MCF 10A (cell line): Measurements from ENCODE around the gene C1orf174. TPM values are rescaled to one million over a fixed set of nuclear protein-coding genes. Genes with fewer than 3 reads are reported as not detected.
A peak's percentile ranks its signal among the peaks of the same experiment; 100 is the strongest.

Source experiments
- BruUV-seq: library from RNA; stranded (reverse); fragments of 400-500 nt; replicated peaks from 2 replicates; lab custom pipeline; 2021; lab: Mats Ljungman, UMichigan
- CTCF ChIA-PET: fragments of 300-600 bp; sonication (Branson Sonifier 250); formaldehyde crosslinking; extraction: SDS; loops from one replicate; lab custom pipeline; 2021; ENCODE audit warnings: antibody characterized with exemption, inconsistent platforms; lab: Yijun Ruan, JAX
- POLR2A ChIA-PET: fragments of 300-600, 350-650 bp; sonication (Branson Sonifier 250); formaldehyde crosslinking; extraction: SDS; loops from one replicate; lab custom pipeline; 2020; ENCODE audit warnings: antibody characterized with exemption, inconsistent platforms; lab: Yijun Ruan, JAX
- DNase-seq: peaks from one replicate; pipeline ENCODE4 v3.0.0-alpha.2; 2018; ENCODE audit not compliant: unreplicated experiment
- H3K27ac Mint-ChIP-seq: one replicate; pipeline ENCODE4 v1.8.0; 2022; ENCODE audit warnings: mild to moderate bottlenecking, low read depth, mixed read lengths; ENCODE audit not compliant: unreplicated experiment
- H3K27me3 Mint-ChIP-seq: one replicate; pipeline ENCODE4 v1.8.0; 2022; ENCODE audit warnings: mixed read lengths; ENCODE audit not compliant: insufficient read depth, unreplicated experiment
- H3K36me3 Mint-ChIP-seq: one replicate; pipeline ENCODE4 v1.8.0; 2022; ENCODE audit warnings: mild to moderate bottlenecking, moderate library complexity, mixed read lengths; ENCODE audit not compliant: insufficient read depth, unreplicated experiment
- H3K4me1 Mint-ChIP-seq: one replicate; pipeline ENCODE4 v1.8.0; 2022; ENCODE audit warnings: mixed read lengths; ENCODE audit not compliant: insufficient read depth, unreplicated experiment
- H3K4me3 Mint-ChIP-seq: one replicate; pipeline ENCODE4 v1.8.0; 2022; ENCODE audit warnings: mild to moderate bottlenecking, moderate library complexity, mixed read lengths; ENCODE audit not compliant: unreplicated experiment
- H3K9me3 Mint-ChIP-seq: one replicate; pipeline ENCODE4 v1.8.0; 2022; ENCODE audit warnings: mixed read lengths; ENCODE audit not compliant: unreplicated experiment
- CTCF ChIP-seq: fragments of 200-600 bp; IDR thresholded peaks from one replicate; pipeline ENCODE4 v1.8.0; 2022; ENCODE audit warnings: antibody characterized with exemption, mild to moderate bottlenecking; ENCODE audit not compliant: unreplicated experiment
- intact Hi-C: fragments of 100-400 bp; cut with micrococcal nuclease; formaldehyde crosslinking; loops from 2 replicates; pipeline ENCODE4 v1.14.1; 2022
- total RNA-seq: library from RNA; stranded (reverse); gene quantifications from 2 replicates; pipeline ENCODE4 v1.2.3, GENCODE V29; 2022

C1orf174 gene
- total RNA-seq, 1 experiment from 2014 or later: 24.4 TPM

GRCh38 chr1:3923378-3924185, 23.5 kb upstream of the C1orf174 start:
- ChIA-PET POLR2A (no interaction called here), CTCF (no interaction called here)
- intact Hi-C loops: no loop called here
- no TSS peak for BruUV-seq
- no peak for TF ChIP-seq CTCF
- Mint-ChIP-seq H3K4me1 (no peaks in the 10 kb centered on the region), H3K4me3 (no peak overlapping the region), H3K27me3 (peaks cover 42% of the 10 kb centered on the region), H3K36me3 (no peaks in the 10 kb centered on the region), H3K9me3 (no peaks in the 10 kb centered on the region), H3K27ac (no peak overlapping the region)
- no peak for DNase-seq

GRCh38 chr1:3922851-3923250, 22.8 kb upstream of the C1orf174 start:
- H3K27me3 Mint-ChIP-seq: peaks cover 48% of the 10 kb centered on the region
- no peak overlapping the region for H3K4me3 Mint-ChIP-seq
- H3K36me3 Mint-ChIP-seq: no peaks in the 10 kb centered on the region
- POLR2A ChIA-PET: no interaction called here
- TF ChIP-seq CTCF: no peak
- no peak overlapping the region for H3K27ac Mint-ChIP-seq
- BruUV-seq: no TSS peak
- H3K4me1 Mint-ChIP-seq: no peaks in the 10 kb centered on the region
- CTCF ChIA-PET: no interaction called here
- no peaks in the 10 kb centered on the region for H3K9me3 Mint-ChIP-seq
- no peak for DNase-seq
- intact Hi-C loops: no loop called here

- peak; percentile 46 for DNase-seq
- Mint-ChIP-seq H3K9me3 (no peaks in the 10 kb centered on the region), H3K27ac (no peak overlapping the region), H3K36me3 (no peaks in the 10 kb centered on the region), H3K4me3 (no peak overlapping the region), H3K27me3 (peaks cover 45% of the 10 kb centered on the region), H3K4me1 (no peaks in the 10 kb centered on the region)
- ChIA-PET POLR2A (no interaction called here), CTCF (interaction anchor here (0.5 to 1.2 kb wide), 2 partner anchors 11 to 204 kb away, joined by 4 read pairs; no protein-coding TSS in a partner anchor)
- no TSS peak for BruUV-seq
- no peak for TF ChIP-seq CTCF
- intact Hi-C loops: no loop called here
Observed at GRCh38 chr1:3922201-3922725, 22.2 kb upstream of the C1orf174 start.

GRCh38 chr1:3921765-3922164, 21.7 kb upstream of the C1orf174 start:
- peaks cover 40% of the 10 kb centered on the region for H3K27me3 Mint-ChIP-seq
- no peak for TF ChIP-seq CTCF
- H3K27ac Mint-ChIP-seq: no peak overlapping the region
- ChIA-PET POLR2A (interaction anchor here (0.6 kb wide), 1 partner anchor 355 kb away, joined by 3 read pairs; no protein-coding TSS in a partner anchor), CTCF (interaction anchor here (0.5 to 1.2 kb wide), 2 partner anchors 10 to 205 kb away, joined by 4 read pairs; no protein-coding TSS in a partner anchor)
- no peaks in the 10 kb centered on the region for H3K4me1 Mint-ChIP-seq
- no peaks in the 10 kb centered on the region for H3K36me3 Mint-ChIP-seq
- no TSS peak for BruUV-seq
- H3K4me3 Mint-ChIP-seq: no peak overlapping the region
- no peak for DNase-seq
- no peaks in the 10 kb centered on the region for H3K9me3 Mint-ChIP-seq
- intact Hi-C loops: no loop called here
